GM10266 (cell line): ENCODE results near the gene TNIK.

Experiments used
- DNase-seq: peaks from one replicate; pipeline ENCODE4 v3.0.0; 2012; ENCODE audit errors: extremely low spot score
- TF ChIP-seq, protein P1 (sequence below): IDR thresholded peaks from 2 replicates; pipeline ENCODE4 v1.5.1; 2012; ENCODE audit warnings: mild to moderate bottlenecking, low read depth; ENCODE audit not compliant: control insufficient read depth, insufficient read depth; ENCODE audit errors: missing control alignments

TNIK gene

DNA sequence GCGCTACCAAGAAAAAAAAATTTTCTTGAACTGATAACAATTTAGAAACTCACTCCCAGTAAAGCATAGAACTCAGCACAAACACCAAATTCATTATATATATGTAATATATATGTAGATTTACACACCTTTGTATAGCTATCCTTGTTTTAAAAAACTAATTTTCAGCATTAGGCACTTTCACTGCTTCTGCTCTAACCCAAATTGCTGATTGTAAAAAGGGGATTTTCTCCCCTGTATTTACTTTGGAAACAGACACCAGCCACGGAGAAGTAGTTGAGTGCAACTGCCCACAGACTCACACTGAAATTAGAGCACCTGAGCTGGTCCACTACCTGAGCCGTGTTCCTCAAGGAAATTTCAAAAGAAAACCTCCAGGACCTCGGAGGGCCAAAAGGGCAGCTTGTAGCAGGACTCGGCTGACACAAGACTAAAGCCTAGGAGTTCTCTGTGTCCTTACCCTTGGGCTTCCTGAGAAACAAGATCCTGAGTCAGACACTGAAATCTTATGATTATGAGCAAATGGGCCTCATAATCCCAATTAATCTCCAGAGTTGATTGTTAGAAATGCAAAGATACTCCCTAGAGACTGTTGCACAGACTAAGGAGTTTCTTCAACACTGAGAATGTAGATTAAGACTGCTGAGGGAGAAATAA is 106.0 kb downstream of the TNIK start:
- no peak for DNase-seq
- TF ChIP-seq, protein P1, sequence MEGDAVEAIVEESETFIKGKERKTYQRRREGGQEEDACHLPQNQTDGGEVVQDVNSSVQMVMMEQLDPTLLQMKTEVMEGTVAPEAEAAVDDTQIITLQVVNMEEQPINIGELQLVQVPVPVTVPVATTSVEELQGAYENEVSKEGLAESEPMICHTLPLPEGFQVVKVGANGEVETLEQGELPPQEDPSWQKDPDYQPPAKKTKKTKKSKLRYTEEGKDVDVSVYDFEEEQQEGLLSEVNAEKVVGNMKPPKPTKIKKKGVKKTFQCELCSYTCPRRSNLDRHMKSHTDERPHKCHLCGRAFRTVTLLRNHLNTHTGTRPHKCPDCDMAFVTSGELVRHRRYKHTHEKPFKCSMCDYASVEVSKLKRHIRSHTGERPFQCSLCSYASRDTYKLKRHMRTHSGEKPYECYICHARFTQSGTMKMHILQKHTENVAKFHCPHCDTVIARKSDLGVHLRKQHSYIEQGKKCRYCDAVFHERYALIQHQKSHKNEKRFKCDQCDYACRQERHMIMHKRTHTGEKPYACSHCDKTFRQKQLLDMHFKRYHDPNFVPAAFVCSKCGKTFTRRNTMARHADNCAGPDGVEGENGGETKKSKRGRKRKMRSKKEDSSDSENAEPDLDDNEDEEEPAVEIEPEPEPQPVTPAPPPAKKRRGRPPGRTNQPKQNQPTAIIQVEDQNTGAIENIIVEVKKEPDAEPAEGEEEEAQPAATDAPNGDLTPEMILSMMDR: no peak

DNA sequence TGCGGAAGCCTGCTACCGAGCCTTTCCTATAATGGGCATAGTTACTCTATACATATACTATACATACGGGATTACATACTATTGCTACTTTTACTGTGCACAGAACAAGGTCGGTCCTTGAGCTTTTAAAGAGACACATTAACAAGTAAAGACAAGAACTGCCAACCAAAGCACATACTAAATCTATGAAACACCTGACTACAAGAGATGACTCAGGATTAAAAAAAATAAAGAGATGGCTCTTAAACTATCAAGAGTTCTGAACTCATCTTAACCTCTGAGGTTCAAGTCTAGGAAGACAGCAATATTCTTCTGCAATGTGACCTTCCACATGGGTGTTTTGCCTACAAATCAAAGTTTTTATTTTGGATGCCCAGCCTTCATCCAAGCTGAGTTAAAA is 106.8 kb downstream of the TNIK start:
- no peak for DNase-seq
- TF ChIP-seq, protein P1: no peak

DNA sequence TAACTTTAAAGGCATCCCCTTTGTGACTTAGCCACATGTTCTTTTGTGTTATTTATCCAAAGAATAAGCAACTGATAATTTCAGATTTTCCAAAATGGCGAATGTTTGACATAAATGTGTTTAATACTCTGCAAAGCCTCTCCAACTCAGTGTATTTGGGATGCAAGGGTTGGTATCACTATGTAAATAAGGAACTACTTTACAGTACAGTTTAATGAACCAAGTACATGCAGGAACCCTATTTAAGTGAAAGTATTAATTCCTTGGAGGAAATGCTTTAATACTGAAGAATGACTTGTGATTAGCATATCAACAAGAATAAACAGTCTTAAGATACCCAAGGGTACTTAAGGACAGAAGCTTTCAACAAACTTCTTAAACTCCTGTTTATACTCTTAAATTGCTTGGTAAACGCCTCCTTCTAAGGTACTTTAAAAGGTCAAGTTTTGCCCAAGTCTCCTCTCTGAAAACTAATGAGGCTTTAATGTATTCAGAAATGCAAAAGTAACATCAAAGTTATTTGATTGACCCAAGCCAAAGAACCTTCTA is 107.7 kb downstream of the TNIK start:
- no peak for DNase-seq
- TF ChIP-seq, protein P1: no peak

DNA sequence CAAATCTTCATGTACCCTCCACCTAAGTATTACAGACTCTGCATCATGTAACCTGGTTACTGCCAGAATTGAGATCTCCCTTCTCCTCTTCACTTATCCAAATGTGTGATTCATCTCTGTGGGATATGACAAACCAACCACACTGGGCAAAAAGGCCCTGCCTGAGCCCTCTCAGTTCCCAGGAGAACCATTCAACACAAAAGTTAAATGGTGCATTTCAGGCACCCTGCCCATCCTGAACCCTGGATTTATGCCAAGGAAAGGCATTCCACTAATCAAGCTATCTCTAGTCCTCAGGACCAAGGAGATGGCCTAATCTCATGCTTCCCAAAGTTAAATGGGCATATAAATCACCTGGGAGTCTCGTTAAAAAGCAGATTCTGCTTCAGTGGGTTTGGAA is 108.5 kb downstream of the TNIK start:
- TF ChIP-seq, protein P1: no peak
- no peak for DNase-seq

DNA sequence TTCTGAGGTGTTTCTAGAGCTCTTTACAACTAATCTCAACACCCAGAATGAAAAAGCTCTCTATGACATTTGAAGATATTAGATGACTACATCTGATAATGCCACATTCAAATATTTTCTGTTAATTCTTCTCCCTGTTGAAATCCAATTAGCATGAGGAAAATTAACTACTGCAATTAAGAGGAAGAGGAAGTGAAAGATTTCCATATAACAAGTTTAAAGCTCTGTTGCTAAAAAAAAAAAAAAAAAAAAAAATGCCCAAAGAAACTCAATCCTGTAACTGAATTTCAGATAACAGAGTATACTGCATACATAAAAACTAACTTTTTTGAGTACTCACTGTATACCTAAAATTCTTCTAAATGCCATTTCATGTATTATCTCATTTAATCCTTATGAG is 109.8 kb downstream of the TNIK start:
- DNase-seq: no peak
- TF ChIP-seq, protein P1: no peak

DNA sequence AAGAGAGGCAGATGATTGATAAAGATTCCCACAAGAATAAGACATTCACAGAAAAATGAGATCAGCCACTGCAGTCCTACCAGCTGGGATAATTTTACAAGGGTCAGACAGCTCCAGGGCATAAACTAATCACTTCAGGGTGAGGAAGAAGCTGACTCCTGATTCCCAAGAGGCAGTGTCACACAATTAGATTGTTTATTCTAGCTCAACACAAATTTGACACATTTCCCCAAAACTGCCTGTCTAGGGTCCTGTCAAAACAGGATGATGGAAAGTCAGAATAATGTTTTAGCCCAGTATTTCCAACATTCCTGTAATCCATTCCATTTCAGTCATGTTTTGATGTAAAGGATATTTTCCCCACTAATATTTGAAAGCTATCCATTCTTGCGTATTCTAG is 110.8 kb downstream of the TNIK start:
- TF ChIP-seq, protein P1: no peak
- DNase-seq: no peak

DNA sequence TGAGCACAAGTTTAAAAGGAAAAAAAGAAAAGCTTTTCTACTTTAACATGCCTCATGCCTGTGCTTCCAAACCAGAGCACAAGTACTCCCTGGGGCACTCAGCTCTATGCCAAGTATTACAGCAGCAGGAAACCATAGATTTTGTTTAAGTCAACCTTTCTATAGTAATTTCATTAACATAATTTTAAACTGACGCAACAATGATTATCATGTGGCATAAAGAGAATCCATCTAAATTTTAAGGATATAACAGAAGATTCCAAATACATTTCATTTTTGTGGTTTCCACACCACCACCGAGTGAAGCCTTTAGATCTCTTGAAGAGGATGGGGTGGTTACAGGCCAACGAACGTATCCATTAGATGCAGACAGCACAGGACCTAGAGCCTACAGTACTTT is 112.1 kb downstream of the TNIK start:
- TF ChIP-seq, protein P1: no peak
- no peak for DNase-seq
